T-cell (primary cell): ENCODE measurements around the gene ERC2. TPM values are rescaled to one million over a fixed set of nuclear protein-coding genes. Genes with fewer than 3 reads are reported as not detected.
"Not testable (repeated sequence)": the region's sequence is repeated elsewhere in the genome, so short reads cannot be mapped to it uniquely, and the experiment has no call there.

Experiments
- ATAC-seq, 4 experiments: fragments of 200-7000 bp in 3 of 4; fragments of 150-1000 bp in 1 of 4; cut with Tn5 transposase; replicated peaks in 1 of 4; 1 replicate in 3 of 4; 2 replicates in 1 of 4; pipeline ENCODE4 v1.10.0; 2021; ENCODE audit warnings: moderate library complexity in 3 of 4, mild to moderate bottlenecking in 2 of 4, moderate number of reproducible peaks in 1 of 4
- CTCF ChIA-PET, 2 donors: fragments of 300-600 bp; sonication (Branson Sonifier 250); formaldehyde crosslinking; loops; one replicate each; lab custom pipeline; 2022; ENCODE audit warnings: antibody characterized with exemption in 2 of 2; lab: Charles Lee
- POLR2A ChIA-PET, 2 donors: fragments of 300-600 bp; sonication (Branson Sonifier 250); formaldehyde crosslinking; loops; one replicate each; lab custom pipeline; 2022; ENCODE audit warnings: antibody characterized with exemption in 2 of 2; lab: Charles Lee
- DNase-seq, 35 experiments: peaks; one replicate each; pipeline versions ENCODE4 v3.0.0 to v3.0.0-alpha.2; 2013 to 2023
- H3K27ac ChIP-seq: one replicate; pipeline ENCODE4 v1.5.1; 2013; ENCODE audit warnings: low read length
- H3K27me3 ChIP-seq, 2 experiments: replicated peaks in 1 of 2; 1 replicate in 1 of 2; 2 replicates in 1 of 2; pipeline versions ENCODE4 v1.6.1 to v1.7.0; 2013; ENCODE audit warnings: low read length in 1 of 2, mixed read lengths in 1 of 2; ENCODE audit not compliant: control insufficient read depth in 2 of 2, insufficient read depth in 2 of 2; ENCODE audit errors: extremely low read depth in 1 of 2
- H3K36me3 ChIP-seq, 2 donors: 1 replicate in 1 of 2; 2 replicates in 1 of 2; pipeline versions ENCODE4 v1.6.1 to v1.7.0; 2013; ENCODE audit warnings: low read length in 1 of 2; ENCODE audit not compliant: control insufficient read depth in 2 of 2, insufficient read depth in 1 of 2; ENCODE audit errors: extremely low read depth in 1 of 2
- H3K4me1 ChIP-seq, 2 experiments: 1 replicate in 1 of 2; 2 replicates in 1 of 2; pipeline versions ENCODE4 v1.6.1 to v1.7.0; 2013; ENCODE audit warnings: low read length in 2 of 2, mixed read lengths in 1 of 2; ENCODE audit not compliant: insufficient read depth in 2 of 2, control insufficient read depth in 1 of 2; ENCODE audit errors: extremely low read depth in 1 of 2
- H3K4me3 ChIP-seq, 2 donors: 1 replicate in 1 of 2; 2 replicates in 1 of 2; pipeline versions ENCODE4 v1.5.1 to v1.7.0; 2013; ENCODE audit warnings: mild to moderate bottlenecking in 2 of 2, low read length in 1 of 2, moderate library complexity in 1 of 2; ENCODE audit not compliant: control insufficient read depth in 1 of 2; ENCODE audit errors: extremely low read depth in 1 of 2
- H3K9me3 ChIP-seq: 2 replicates; pipeline ENCODE4 v1.7.0; 2013
- H3K27ac Mint-ChIP-seq, 2 donors: one replicate each; pipeline ENCODE4 v1.8.0; 2020 to 2021; ENCODE audit warnings: mild to moderate bottlenecking in 2 of 2, mixed read lengths in 2 of 2
- H3K27me3 Mint-ChIP-seq, 2 donors: one replicate each; pipeline ENCODE4 v1.8.0; 2021 to 2022; ENCODE audit warnings: mixed read lengths in 2 of 2
- H3K36me3 Mint-ChIP-seq: one replicate; pipeline ENCODE4 v1.8.0; 2021; ENCODE audit warnings: mixed read lengths
- H3K4me1 Mint-ChIP-seq, 3 donors: one replicate each; pipeline ENCODE4 v1.8.0; 2020 to 2022; ENCODE audit warnings: mixed read lengths in 3 of 3, mild to moderate bottlenecking in 1 of 3
- H3K4me3 Mint-ChIP-seq, 3 donors: one replicate each; pipeline ENCODE4 v1.8.0; 2020 to 2022; ENCODE audit warnings: mild to moderate bottlenecking in 3 of 3, mixed read lengths in 3 of 3, moderate library complexity in 3 of 3
- H3K9me3 Mint-ChIP-seq, 3 donors: one replicate each; pipeline ENCODE4 v1.8.0; 2020 to 2022; ENCODE audit warnings: mixed read lengths in 3 of 3
- WGBS: methylation state at CpG from one replicate; pipeline ENCODE4 v1.1.5; 2013; ENCODE audit warnings: missing lambda C conversion rate; ENCODE audit not compliant: insufficient coverage; 5-methylcytosine and 5-hydroxymethylcytosine counted together
- total RNA-seq, 35 experiments: library from RNA in 6 of 35; stranded (reverse) in 6 of 35; fragments of 120-200 nt in 1 of 35; gene quantifications; one replicate each; pipeline versions ENCODE4 v1.2.1 to v1.2.4 and lab custom pipeline; 2013 to 2026

Gene ERC2
- total RNA-seq, 5 donors from 2014 or later (not counting 1 experiment from before 2014, with no cell fraction given): not detected

DNA sequence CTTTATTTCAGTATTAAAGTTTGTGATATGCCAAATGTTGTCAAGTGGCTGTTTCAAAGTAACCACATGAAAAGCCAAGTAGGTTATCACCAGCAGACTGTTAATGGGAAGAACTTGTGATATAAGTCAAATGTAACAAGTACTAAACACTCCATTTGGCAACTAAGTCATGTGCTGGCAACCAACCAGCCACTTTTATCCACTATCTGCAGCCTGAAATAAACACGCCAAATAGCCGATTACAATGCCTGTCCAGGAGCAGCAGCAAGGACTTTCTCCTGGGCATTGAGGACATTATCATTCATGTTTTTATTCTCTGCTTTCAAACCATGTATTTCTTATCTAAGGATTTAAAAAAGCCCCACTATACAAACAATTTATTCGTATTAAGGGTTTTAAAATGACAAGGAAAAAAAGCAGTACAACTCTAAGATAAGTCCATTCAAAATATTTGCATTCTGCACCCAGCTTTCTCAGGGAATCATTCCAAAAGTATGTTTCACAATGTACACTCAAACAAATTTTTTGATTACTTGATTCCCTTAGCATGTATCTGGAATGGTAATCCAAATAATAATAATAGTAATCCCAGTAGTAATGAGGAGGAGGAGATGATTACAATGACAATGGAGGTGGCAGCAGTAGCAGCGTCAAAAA, 448.6 kb downstream of the ERC2 start:
- DNase-seq (no peak), ATAC-seq (no peak)
- Histone ChIP-seq H3K27ac (no peak overlapping the region), H3K36me3 (no peaks in the 10 kb centered on the region), H3K4me1 (no peaks in the 10 kb centered on the region), H3K4me3 (no peak overlapping the region), H3K27me3 (no peaks in the 10 kb centered on the region), H3K9me3 (no peaks in the 10 kb centered on the region)
- ChIA-PET CTCF (no interaction called here), POLR2A (no interaction called here)
- Mint-ChIP-seq H3K4me1 (no peaks in the 10 kb centered on the region), H3K4me3 (no peak overlapping the region), H3K36me3 (no peaks in the 10 kb centered on the region), H3K27me3 (peaks cover 0 to 5% of the 10 kb centered on the region in 2 donors), H3K27ac (no peak overlapping the region), H3K9me3 (peaks cover 0 to 8% (median 0%) of the 10 kb centered on the region in 3 donors)
- 83% methylated on average over 3 of the region's 4 CpGs for WGBS

DNA sequence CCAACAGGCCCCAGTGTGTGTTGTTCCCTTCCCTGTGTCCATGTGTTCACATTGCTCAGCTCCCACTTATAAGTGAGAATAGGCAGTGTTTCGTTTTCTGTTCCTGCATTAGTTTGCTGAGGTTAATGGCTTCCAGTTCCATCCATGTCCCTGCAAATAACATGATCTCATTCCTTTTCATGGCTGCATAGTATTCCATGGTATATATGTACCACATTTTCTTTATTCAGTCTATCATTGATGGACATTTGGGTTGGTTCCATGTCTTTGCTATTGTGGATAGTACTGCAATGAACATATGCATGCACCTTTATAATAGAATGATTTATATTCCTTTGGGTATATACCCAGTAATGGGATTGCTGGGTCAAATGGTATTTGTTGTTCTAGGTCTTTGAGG, 452.9 kb downstream of the ERC2 start:
- H3K4me3 ChIP-seq, CTCF ChIA-PET, H3K4me1 ChIP-seq, H3K9me3 Mint-ChIP-seq, H3K27ac Mint-ChIP-seq, H3K4me1 Mint-ChIP-seq, H3K9me3 ChIP-seq, H3K27me3 Mint-ChIP-seq, ATAC-seq, H3K27me3 ChIP-seq, H3K36me3 Mint-ChIP-seq, DNase-seq, H3K36me3 ChIP-seq, H3K4me3 Mint-ChIP-seq, H3K27ac ChIP-seq, POLR2A ChIA-PET: not testable (repeated sequence)
- no CpG with 5 or more reads among the region's 1 CpG for WGBS

DNA sequence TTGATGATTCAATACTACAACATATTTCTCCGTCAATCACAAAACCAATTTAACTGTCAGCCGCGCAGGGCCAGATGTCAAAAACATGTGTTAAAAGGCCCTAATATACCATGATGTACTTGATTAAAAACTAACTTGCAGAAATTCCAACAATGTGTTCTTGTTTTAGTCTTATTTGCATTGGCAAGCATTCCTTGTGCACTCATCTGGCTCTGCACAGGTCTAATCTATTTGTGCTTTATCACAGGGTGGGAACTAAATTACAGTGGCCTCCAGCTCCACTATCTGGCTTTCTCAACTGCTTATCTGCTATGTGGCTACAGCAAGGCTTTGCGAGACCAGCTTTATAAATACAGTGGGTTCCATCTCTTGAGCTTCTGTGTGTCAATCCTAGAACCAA, 455.5 kb downstream of the ERC2 start:
- no peaks in the 10 kb centered on the region for H3K4me1 Mint-ChIP-seq
- peaks cover 0 to 11% (median 6%) of the 10 kb centered on the region in 3 donors for H3K9me3 Mint-ChIP-seq
- ChIA-PET CTCF (no interaction called here), POLR2A (no interaction called here)
- DNase-seq (no peak), ATAC-seq (no peak)
- Histone ChIP-seq H3K9me3 (no peaks in the 10 kb centered on the region), H3K27ac (no peak overlapping the region), H3K4me1 (no peaks in the 10 kb centered on the region), H3K4me3 (no peak overlapping the region), H3K36me3 (no peaks in the 10 kb centered on the region), H3K27me3 (no peaks in the 10 kb centered on the region)
- H3K27ac Mint-ChIP-seq: no peak overlapping the region
- no CpG with 5 or more reads among the region's 4 CpGs for WGBS
- H3K36me3 Mint-ChIP-seq: no peaks in the 10 kb centered on the region
- no peaks in the 10 kb centered on the region for H3K27me3 Mint-ChIP-seq
- no peak overlapping the region for H3K4me3 Mint-ChIP-seq

DNA sequence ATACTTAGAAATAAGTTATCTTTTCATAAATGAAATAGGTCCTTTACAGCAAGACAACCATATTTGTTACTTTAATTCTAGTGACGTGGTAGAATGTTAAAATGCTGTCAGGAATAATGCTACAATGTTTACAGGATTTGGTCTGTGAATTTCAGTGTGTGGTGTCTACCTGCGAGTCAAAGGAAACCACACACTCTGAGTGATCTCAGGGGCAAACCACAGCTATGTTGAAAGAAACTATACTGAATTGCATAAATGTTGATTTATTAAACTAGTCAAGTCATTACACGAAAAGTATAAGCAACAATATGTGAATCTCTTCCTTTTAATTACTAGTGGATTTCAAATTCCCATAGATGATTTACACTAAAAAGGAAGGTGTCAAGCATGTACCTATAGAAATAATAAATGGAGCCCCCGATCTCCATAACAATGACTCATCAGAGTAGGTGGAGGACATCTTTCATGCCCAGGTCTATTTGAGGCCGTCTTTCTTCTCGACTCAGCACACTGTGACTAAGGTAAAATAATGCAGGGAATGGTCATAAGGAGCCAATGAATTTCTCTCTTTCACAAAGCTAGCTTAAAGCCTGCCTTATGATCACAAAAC, 463.0 kb downstream of the ERC2 start:
- WGBS: no CpG with 5 or more reads among the region's 6 CpGs
- CTCF ChIA-PET: no interaction called here
- no peak for DNase-seq

DNA sequence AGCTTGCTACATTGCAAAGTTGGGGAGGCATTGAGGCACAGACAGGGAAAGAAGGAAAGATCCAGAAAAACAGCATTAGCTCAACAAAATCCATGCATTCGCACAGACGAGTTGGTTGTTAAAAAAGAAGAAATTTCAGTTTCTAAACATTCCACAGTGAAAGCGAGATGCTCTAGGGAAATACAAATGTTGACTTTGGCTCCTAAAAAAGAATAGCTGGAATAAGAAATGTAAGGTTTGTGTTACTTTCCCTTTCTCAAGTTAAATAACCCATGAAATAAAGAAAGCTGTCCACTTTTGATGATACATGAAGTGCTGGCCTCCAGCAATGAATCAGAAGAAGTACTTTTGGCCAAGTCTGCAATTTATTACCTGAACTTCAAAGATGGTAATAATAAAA, 465.1 kb downstream of the ERC2 start:
- DNase-seq: no peak
- Histone ChIP-seq H3K27me3 (no peaks in the 10 kb centered on the region), H3K27ac (no peak overlapping the region), H3K36me3 (no peaks in the 10 kb centered on the region), H3K4me3 (no peak overlapping the region), H3K9me3 (no peaks in the 10 kb centered on the region), H3K4me1 (no peaks in the 10 kb centered on the region)
- POLR2A ChIA-PET: no interaction called here
- Mint-ChIP-seq H3K36me3 (no peaks in the 10 kb centered on the region), H3K27ac (no peak overlapping the region), H3K27me3 (peaks cover 0 to 2% of the 10 kb centered on the region in 2 donors), H3K4me3 (no peak overlapping the region), H3K4me1 (no peaks in the 10 kb centered on the region), H3K9me3 (no peaks in the 10 kb centered on the region)
- WGBS: no CpG with 5 or more reads among the region's 3 CpGs
- no peak for ATAC-seq
- CTCF ChIA-PET: no interaction called here

More for the DNA sequence above, 463.0 kb downstream of the ERC2 start:
- Histone ChIP-seq H3K27me3 (no peaks in the 10 kb centered on the region), H3K9me3 (no peaks in the 10 kb centered on the region), H3K36me3 (no peaks in the 10 kb centered on the region), H3K4me1 (no peaks in the 10 kb centered on the region), H3K4me3 (no peak overlapping the region), H3K27ac (no peak overlapping the region)
- no peak for ATAC-seq
- POLR2A ChIA-PET: no interaction called here
- Mint-ChIP-seq H3K27me3 (no peaks in the 10 kb centered on the region), H3K4me3 (no peak overlapping the region), H3K27ac (no peak overlapping the region), H3K4me1 (no peaks in the 10 kb centered on the region), H3K9me3 (peaks cover 0 to 4% (median 0%) of the 10 kb centered on the region in 3 donors), H3K36me3 (no peaks in the 10 kb centered on the region)

DNA sequence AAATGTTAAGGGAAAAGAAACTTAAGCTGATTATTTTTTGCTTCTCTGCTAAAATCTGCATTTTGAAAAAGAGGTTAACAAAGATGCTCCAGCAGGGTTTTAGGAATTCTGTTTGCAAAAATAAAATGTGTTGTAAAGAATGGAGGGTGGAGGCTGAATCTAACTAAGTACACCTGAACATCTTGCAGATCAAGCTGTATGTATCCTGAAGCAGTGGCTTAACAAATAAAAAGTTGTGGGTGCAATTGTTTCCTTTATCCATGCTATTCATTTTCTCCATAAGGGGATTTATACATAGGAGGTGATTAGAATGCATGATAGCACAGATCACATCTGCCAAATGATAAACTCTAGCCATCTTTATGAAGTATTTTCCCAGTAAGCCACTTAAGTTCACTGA, 466.3 kb downstream of the ERC2 start:
- H3K9me3 ChIP-seq: no peaks in the 10 kb centered on the region
- no peaks in the 10 kb centered on the region for H3K4me1 Mint-ChIP-seq
- H3K4me1 ChIP-seq: no peaks in the 10 kb centered on the region
- ChIA-PET POLR2A (interaction anchor here in 1 of 2 donors (0.6 kb wide), 1 partner anchor 1004 kb away, joined by 6 read pairs; no protein-coding TSS in a partner anchor), CTCF (no interaction called here)
- ATAC-seq (no peak), DNase-seq (no peak)
- H3K36me3 ChIP-seq: no peaks in the 10 kb centered on the region
- H3K27ac Mint-ChIP-seq: no peak overlapping the region
- no peaks in the 10 kb centered on the region for H3K36me3 Mint-ChIP-seq
- H3K4me3 Mint-ChIP-seq: no peak overlapping the region
- peaks cover 0 to 4% of the 10 kb centered on the region in 2 donors for H3K27me3 Mint-ChIP-seq
- H3K27ac ChIP-seq: no peak overlapping the region
- no peak overlapping the region for H3K4me3 ChIP-seq
- no peaks in the 10 kb centered on the region for H3K27me3 ChIP-seq
- no peaks in the 10 kb centered on the region for H3K9me3 Mint-ChIP-seq
